HG03439 (cell line): Measurements from ENCODE around the gene SLC20A1.
A peak's percentile ranks its signal among the peaks of the same experiment; 100 is the strongest.

Source experiments
- ATAC-seq: cut with Tn5 transposase; IDR thresholded peaks from one replicate; pipeline ENCODE4 v1.9.1; 2021; ENCODE audit warnings: mild to moderate bottlenecking, moderate library complexity; ENCODE audit not compliant: unreplicated experiment

Gene SLC20A1

DNA sequence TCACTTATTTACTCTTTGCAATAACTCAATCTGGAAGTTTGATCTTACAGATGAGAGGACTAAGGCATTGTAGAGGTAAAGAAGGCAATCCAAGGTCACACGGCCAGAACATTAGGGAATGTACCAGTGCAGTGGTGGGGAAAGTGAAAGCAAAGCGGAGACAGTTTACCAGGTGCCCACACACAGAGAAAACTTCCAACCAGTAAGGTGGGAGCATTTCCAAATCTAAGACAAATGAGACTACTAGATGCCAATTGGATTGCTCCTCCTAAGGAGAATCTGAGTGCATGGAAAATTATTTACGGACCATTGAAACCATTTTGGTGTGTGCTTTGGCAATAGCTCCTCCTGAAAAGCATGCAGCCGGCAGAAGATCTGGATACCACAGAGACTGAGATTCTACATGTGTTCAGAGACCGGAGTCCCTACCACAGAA is 34.9 kb downstream of the SLC20A1 start:
- ATAC-seq: no peak

- ATAC-seq: no peak
Observed at GRCh38 chr2:112682101-112682500, 36.4 kb downstream of the SLC20A1 start.

- no peak for ATAC-seq
Observed at GRCh38 chr2:112683550-112684414, 38.0 kb downstream of the SLC20A1 start.

DNA sequence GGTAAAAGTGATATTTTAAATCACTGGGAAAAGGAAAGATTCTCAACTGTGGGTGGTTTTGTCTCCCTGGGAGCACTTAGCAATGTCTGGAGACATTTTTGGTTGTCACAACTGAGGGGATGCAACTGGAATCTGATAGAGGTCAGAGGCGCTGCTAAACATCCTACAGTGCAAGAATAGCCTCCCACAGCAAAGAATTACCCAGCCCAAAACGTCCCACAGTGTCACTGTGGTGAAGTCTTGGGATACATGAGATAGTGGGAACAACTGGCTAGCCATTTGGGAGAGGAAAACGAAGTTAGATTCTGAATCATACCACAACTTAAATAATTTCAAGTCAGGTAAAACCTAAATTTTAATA is 38.7 kb downstream of the SLC20A1 start:
- ATAC-seq: no peak

DNA sequence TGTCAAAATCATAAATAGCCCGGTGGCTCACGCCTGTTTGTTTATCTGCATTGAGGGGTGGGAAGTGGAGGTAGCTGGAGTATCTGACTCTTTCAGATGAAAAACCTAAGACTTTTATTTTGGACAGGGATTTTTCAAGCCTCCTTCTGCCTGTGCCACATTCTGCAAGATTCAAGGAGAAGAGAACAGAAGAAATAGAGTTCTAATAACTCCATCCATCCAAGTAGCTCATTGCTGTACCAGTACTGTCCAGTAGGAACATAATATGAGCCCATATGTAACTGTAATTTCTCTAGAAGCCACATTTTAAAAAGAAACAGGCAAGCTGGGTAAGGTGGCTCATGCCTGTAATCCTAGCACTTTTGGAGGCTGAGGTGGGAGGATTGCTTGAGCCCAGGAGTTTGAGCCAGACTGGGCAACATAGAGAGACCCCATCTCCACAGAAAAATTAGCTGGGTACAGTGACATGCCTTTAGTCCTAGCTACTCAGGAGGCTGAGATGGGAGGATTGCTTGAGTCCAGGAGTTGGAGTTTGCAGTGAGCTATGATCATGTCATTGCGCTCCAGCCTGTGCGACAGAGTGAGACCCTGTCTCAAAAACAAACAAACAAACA is 39.6 kb downstream of the SLC20A1 start:
- ATAC-seq: no peak

DNA sequence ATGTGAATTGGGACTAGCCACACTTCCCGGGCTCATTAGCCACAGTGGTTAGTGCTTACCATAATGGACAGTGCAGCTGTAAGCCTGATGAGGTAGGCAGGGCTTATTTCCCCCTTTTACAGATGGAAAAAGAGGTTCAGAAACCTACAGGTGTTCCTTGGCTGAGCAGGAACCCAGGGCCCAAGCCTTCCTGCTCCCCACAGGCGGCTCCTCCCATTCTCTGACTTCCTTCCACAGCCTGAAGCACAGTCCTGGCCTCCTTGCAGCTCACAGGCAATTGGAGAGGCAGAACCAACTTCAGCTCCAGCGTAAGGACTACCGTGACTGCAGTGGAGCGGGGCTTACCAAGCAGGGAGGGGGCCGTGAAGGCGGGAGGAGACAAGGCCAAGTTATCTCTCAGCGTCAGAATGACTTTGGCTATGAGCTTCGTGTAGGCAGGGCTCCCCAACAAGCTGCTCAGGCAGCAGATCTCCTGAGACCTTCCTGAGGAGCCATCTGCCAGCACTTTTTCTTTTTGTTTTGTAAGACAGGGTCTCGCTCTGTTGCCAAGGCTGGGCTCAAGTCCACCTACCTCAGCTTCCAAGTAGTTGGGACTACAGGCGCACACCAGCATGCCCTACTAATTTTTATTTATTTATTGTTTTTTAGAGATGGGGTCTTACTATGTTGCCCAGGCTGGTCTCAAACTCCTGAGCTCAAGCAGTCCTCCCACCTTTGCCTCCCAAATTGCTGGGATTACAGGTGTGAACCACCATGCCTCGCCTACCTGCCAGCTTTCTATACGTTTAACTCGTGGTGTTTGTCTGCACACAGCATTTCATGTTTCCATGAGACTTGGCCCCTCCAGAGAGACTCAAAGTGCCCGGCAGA is 40.8 kb downstream of the SLC20A1 start:
- ATAC-seq: no peak

DNA sequence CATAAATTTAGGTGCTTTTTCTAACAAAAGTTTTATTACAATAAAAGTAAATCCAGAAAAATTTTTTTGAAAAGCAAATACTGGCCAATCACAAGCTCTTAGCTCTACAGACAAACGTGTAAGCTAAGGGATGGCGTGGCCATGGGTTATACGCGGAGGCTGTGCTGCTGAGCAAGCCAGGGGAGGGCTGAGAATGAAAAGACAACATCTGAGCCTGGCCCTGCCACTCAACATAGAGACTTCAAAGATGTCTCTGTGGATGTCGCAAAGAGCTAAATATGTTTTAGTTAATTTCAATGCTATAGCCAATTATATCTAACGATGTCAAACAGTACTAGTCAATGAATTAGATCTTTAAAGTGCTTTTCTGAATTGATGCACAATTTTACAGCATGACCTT is 41.8 kb downstream of the SLC20A1 start:
- ATAC-seq: no peak

GRCh38 chr2:112688086-112688880 is 42.5 kb downstream of the SLC20A1 start:
- no peak for ATAC-seq

- ATAC-seq: peak; percentile 46
Observed at GRCh38 chr2:112690853-112691401, 45.2 kb downstream of the SLC20A1 start.

DNA sequence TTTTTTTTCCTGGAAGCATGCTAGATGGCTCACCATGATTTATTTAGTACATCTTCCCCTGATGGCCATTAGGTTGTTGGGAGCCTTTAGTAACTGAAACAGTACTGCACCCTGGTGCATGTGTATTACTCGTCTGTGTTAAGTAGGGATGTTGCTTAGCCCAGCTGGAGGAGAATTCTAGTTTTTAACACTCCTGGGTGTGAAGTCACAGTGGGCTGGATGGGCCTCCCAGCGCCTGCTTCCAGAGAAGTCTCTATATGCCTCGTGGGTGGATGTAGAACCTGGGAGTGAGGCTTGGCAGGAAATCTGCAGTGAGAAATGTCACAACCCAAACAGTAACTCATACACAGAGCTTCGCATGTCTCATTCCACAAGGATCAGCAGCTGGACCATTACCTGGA is 46.1 kb downstream of the SLC20A1 start:
- no peak for ATAC-seq

- peak; percentile 83 for ATAC-seq
Observed at GRCh38 chr2:112692495-112692911, 46.8 kb downstream of the SLC20A1 start.

DNA sequence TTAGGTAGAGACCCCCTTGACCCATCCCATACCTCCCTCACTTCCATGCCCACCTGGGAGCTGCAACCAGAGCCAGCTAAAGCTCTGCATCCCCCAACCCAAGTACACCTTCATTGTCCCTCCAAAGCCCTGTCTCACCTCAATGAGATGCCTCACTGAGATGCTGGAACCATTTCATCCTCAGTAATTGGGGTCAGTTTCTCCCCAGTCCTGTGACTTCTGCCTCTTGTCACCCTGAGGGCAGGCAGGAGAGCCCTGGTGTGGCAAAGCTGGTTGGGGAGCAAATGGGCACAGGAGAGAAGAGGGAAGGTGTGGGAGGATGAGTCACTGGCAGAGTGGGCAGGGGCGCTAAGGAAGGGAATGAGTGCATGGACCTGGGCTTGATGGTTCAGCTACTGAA is 47.2 kb downstream of the SLC20A1 start:
- no peak for ATAC-seq

DNA sequence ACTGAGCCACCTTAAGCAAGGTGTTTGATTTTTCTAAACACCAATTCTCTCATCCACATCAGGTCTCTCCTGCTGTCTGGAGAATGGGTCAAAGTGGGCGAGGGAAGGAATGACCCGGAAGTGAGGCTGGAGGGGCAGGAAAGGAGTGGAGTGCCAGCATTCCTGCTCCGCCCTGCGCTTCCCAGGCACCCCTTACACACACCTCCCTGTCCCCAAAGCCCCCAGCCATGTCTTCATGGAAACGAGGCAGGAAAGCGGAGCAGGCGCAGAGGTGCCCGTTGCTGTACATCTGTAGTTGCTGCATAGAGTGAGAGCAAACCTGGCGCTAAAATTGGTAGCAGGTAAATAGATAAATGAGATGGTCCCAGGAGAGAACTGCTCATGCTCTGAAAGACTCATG is 47.9 kb downstream of the SLC20A1 start:
- ATAC-seq: no peak

- no peak for ATAC-seq
Observed at GRCh38 chr2:112694182-112694581, 48.4 kb downstream of the SLC20A1 start.

DNA sequence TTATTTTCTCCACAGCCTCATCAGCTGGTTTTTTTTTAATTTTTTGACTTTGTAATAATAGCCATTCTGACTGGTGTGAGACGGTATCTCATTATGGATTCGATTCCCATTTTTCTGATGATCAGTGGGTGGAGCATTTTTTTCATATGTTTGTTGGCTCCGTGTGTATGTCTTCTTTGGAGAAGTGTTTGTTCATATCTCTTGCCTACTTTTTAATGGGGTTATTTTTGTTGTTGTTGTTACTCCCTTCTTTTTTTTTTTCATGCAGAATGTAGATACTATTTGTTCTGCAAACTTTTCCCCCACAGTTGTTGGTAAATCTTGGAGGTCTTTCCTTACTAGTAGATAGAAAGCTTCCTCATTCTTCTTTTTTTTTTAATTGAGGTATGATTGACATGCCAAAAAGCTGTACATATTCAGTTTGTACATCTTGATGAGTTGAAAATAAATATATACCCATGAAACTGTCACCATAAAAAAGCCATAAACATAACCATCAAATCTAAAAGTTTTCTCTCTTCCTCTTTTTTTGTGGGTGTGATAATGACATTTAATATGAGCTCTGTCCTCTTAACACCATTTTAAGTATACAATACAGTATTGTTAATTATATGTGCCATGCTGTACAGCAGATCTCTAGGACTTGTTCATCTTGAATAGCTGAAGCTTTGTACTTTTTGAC is 53.2 kb downstream of the SLC20A1 start:
- ATAC-seq: no peak

DNA sequence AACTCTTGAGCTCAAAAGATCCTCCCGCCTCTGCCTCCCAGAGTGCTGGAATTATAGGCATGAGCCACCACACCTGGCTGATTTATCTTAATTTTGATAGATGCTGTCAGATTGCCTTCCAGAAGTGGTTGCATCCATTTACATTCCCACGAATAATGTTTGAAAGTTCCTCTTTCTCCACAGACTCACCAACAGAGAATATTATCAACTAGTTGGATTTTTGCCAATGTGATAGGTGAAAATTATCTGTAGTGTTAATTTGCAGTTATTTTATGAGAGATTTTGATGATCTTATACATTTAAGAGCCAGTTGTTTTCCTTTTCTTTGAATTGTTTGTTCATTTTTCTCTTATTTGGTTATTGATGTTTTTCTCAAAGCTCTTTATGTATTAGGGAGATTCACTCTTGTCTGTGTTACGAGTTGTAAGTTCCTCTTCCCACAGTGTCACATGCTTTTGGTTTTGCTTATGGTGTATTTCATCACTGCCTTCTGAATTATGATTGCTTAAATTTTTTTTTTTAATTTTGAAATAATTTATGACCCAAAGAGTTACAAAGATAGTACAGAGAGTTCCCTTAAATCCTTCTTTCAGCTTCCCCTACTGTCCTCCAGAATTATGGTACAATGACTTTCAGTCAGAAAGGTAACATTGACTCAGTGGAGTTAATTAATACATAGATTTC is 54.4 kb downstream of the SLC20A1 start:
- no peak for ATAC-seq

GRCh38 chr2:112701052-112701451 is 55.3 kb downstream of the SLC20A1 start:
- ATAC-seq: no peak

DNA sequence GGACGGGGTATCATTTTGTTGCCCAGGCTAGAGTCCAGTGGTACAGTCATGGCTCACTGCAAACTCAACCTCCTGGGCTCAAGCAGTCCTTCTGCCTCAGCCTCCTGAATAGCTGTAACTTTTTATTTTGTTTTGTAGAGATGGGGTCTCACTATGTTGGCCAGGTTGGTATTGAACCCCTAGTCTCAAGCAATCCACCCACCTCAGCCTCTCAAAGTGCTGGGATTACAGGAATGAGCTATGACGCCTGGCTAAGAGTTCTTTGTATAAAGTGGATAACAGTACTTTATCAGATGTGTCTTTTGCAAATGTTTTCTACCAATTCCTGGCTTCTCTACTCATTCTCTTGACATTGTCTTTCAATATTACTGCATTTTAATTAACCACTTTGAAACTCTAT is 57.9 kb downstream of the SLC20A1 start:
- no peak for ATAC-seq

DNA sequence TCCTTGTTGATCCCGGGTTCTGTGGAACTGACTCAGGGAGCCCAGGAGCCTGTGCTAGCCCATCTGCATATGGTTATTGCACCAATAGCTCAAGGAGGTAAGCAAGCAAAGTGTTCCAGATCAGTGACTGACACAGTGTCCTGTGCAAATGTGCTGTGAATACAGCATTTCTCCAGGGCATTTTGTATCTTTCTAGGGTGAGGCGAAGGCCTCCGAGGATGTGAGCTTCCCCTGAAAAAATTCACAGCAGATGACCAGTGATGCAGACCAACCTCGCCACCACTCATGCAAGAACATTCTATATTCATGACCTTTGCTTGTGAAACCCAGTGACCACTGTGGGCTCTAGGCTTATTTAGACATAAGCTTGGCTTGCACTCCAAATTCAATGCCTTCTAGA is 59.8 kb downstream of the SLC20A1 start:
- no peak for ATAC-seq
